Activated naive CD4-positive, alpha-beta T cell treated with anti-CD3 and anti-CD28 coated beads for 36 hours (primary cell): ENCODE results near the gene CALCR. TPM values are rescaled to one million over a fixed set of nuclear protein-coding genes. Genes with fewer than 3 reads are reported as not detected.

ENCODE experiments used
- microRNA-seq: library from miRNA; unstranded; fragments of <30 nt; microRNA quantifications from one replicate; pipeline ENCODE4 v1.2.0, GENCODE V29; 2022; ENCODE audit warnings: borderline microRNAs expressed, borderline replicate concordance
- total RNA-seq, 2 experiments: library from RNA; stranded (reverse); gene quantifications; one replicate each; pipeline ENCODE4 v1.2.3, GENCODE V29; 2021

CALCR gene
- total RNA-seq, 2 experiments from 2014 or later, result not detected

Small RNA genes lying within 50 kb of the gene (microRNA-seq; reads per million reads assigned to microRNA genes)
- gene MIR489, result not detected
- not detected for gene MIR653
